Right lobe of liver (tissue), 4 donors: ENCODE data around the gene PTPRN2.

Experiments
- POLR2A ChIP-seq: fragments of 450-650 bp; IDR thresholded peaks from one replicate; pipeline ENCODE4 v1.6.1; 2017; ENCODE audit warnings: antibody characterized with exemption, mild to moderate bottlenecking
- TF ChIP-seq, protein P1 (sequence below), 4 donors: fragments of 200-600 bp in 3 of 4; fragments of 450-650 bp in 1 of 4; IDR thresholded peaks; one replicate each; pipeline versions ENCODE4 v1.5.1 to v1.8.0; 2016 to 2022; ENCODE audit warnings: antibody characterized with exemption in 4 of 4, mild to moderate bottlenecking in 2 of 4
- donor health status: DM: no; HTN: no; CAD: no.
- donor health status: DM: no; HTN: no; CAD: no.
- donor health status: DM: no; HTN: yes; CAD: no.

DNA sequence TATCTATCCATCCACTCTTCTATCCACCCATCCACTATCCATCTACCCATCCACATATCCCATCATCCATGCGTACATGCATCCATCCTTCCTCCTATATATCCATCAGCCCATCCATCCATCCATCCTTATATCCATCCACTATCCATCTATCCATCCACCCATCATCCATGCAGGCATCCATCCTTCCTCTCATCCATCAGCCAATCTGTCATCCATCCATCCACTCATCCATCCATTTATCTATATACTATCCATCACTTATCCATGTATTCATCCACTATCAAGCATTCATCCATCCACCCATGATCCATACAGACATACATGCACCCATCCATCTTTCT is 765.0 kb downstream of the PTPRN2 start:
- TF ChIP-seq POLR2A = no peak
- TF ChIP-seq, protein P1, sequence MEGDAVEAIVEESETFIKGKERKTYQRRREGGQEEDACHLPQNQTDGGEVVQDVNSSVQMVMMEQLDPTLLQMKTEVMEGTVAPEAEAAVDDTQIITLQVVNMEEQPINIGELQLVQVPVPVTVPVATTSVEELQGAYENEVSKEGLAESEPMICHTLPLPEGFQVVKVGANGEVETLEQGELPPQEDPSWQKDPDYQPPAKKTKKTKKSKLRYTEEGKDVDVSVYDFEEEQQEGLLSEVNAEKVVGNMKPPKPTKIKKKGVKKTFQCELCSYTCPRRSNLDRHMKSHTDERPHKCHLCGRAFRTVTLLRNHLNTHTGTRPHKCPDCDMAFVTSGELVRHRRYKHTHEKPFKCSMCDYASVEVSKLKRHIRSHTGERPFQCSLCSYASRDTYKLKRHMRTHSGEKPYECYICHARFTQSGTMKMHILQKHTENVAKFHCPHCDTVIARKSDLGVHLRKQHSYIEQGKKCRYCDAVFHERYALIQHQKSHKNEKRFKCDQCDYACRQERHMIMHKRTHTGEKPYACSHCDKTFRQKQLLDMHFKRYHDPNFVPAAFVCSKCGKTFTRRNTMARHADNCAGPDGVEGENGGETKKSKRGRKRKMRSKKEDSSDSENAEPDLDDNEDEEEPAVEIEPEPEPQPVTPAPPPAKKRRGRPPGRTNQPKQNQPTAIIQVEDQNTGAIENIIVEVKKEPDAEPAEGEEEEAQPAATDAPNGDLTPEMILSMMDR (IDR thresholded peaks at IDR 0.05) = no peak
